Ecto neural progenitor cell (in vitro differentiated cells): ENCODE measurements around the gene SARDH.

Source experiments
- DNase-seq: peaks from one replicate; pipeline ENCODE4 v3.0.0-alpha.2; 2018; ENCODE audit warnings: low spot score

Gene SARDH

GRCh38 chr9:133703591-133704399 is 34.4 kb downstream of the SARDH start:
- no peak for DNase-seq

GRCh38 chr9:133702798-133703590 is 35.2 kb downstream of the SARDH start:
- no peak for DNase-seq

- DNase-seq = no peak
Observed at GRCh38 chr9:133701981-133702797, 36.0 kb downstream of the SARDH start.

GRCh38 chr9:133701321-133701980 is 36.7 kb downstream of the SARDH start:
- DNase-seq = no peak

- DNase-seq = no peak
Observed at GRCh38 chr9:133700819-133701320, 37.3 kb downstream of the SARDH start.

- DNase-seq = no peak
Observed at GRCh38 chr9:133699546-133699945, 38.6 kb downstream of the SARDH start.

GRCh38 chr9:133696071-133696472 is 42.1 kb downstream of the SARDH start:
- no peak for DNase-seq

GRCh38 chr9:133694686-133695085 is 43.5 kb downstream of the SARDH start:
- no peak for DNase-seq

GRCh38 chr9:133693703-133694529 is 44.2 kb downstream of the SARDH start:
- no peak for DNase-seq

- no peak for DNase-seq
Observed at GRCh38 chr9:133693116-133693515, 45.0 kb downstream of the SARDH start.

- DNase-seq = no peak
Observed at GRCh38 chr9:133692364-133692985, 45.7 kb downstream of the SARDH start.

GRCh38 chr9:133691626-133692363 is 46.4 kb downstream of the SARDH start:
- DNase-seq = no peak

GRCh38 chr9:133691191-133691590 is 47.0 kb downstream of the SARDH start:
- no peak for DNase-seq

- DNase-seq = no peak
Observed at GRCh38 chr9:133690081-133690561, 48.0 kb downstream of the SARDH start.

- no peak for DNase-seq
Observed at GRCh38 chr9:133689151-133689763, 48.9 kb downstream of the SARDH start.

GRCh38 chr9:133687856-133688761 is 50.0 kb downstream of the SARDH start:
- no peak for DNase-seq

- no peak for DNase-seq
Observed at GRCh38 chr9:133686642-133687575, 51.2 kb downstream of the SARDH start.
